ENCODE measurements around the gene CRYBG3. TPM values are rescaled to one million over a fixed set of nuclear protein-coding genes. Genes with fewer than 3 reads are reported as not detected.
"Not testable (repeated sequence)": the region's sequence is repeated elsewhere in the genome, so short reads cannot be mapped to it uniquely, and the experiment has no call there.

The CRYBG3 gene
- total RNA-seq, 1 experiment from 2014 or later, result 5.9 TPM

DNA sequence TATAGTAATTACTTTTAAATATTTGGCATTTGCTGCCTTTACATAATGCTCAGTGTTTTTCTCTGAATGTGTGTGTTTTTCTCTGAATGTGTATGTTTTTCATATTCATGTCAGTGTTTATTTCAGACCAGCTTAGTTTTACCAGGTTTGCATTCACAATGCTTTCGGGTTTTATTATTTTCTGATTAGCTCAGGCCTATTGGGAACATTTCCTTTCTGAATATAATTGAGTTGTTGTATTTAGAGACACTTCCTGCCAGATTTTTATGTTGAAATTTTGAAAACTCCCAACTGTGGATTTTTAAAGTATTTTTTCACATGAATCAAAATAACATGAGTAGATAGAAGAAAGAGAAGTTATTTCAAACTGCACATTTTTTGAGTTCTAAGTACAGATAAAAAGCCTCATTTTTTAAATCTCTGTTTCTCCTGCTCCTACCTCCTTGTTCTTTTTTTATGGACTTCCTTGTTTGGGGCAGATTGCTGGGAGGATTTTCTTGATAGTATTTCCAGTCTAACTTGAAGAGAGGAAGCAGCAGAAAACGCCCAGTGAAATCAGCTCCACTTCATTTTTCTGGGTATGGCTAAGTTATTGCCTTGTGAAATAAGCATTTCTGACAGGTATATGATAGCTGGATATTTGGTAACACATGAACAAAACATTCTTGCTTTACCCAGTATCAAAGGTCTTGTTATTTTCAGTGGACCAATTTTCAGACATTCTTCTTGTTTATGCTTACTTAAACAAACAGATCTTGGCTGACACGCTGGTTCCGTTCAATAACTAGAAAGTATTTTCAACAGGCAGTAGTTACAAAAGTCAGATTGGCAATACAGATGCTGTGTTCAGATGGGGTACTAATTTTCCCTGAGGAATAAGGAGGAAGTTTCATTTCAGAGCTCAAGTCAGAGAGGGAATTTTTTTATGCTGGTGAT, 79.8 kb downstream of the CRYBG3 start:
- no peak overlapping the region for H2BK20ac ChIP-seq (ENCODE audit: low read depth, low read length, poor library complexity, severe bottlenecking)
- no peak overlapping the region for H3K9ac ChIP-seq (ENCODE audit: extremely low read depth, insufficient read length, low read length)
- H3K4ac ChIP-seq (ENCODE audit: low read depth, low read length), result no peak overlapping the region
- no CpG with 5 or more reads among the region's 4 CpGs for WGBS (ENCODE audit: extremely low coverage, insufficient read length, low lambda C conversion rate)
- peaks cover 8 to 10% of the 10 kb centered on the region in 2 experiments for H3K4me1 Mint-ChIP-seq
- no peak overlapping the region for H2BK15ac ChIP-seq (ENCODE audit: low read depth, low read length)
- no peak overlapping the region for H3T11ph ChIP-seq (ENCODE audit: low read length)
- no peak overlapping the region for H3K4me2 ChIP-seq (ENCODE audit: insufficient read depth, insufficient read length, low read length)
- H3K4me1 ChIP-seq (ENCODE audit: insufficient read depth, low read length), result no peaks in the 10 kb centered on the region; the same call in 1 of the 2 replicates
- no peak overlapping the region for H3K18ac ChIP-seq (ENCODE audit: insufficient read length, low read depth, low read length)
- no peaks in the 10 kb centered on the region for H3K9me3 Mint-ChIP-seq
- no peak overlapping the region for H2AFZ ChIP-seq (ENCODE audit: low read length)
- no peak overlapping the region for H3K27ac ChIP-seq (ENCODE audit: insufficient read length, low read depth, low read length)
- no peaks in the 10 kb centered on the region for H4K20me1 ChIP-seq (ENCODE audit: control insufficient read depth, insufficient read depth, insufficient read length)
- DNase-seq, result no peak
- H2BK120ac ChIP-seq (ENCODE audit: low read depth, low read length, poor library complexity, severe bottlenecking), result no peak overlapping the region
- no peak overlapping the region for H2BK12ac ChIP-seq (ENCODE audit: insufficient read length, low read depth, low read length)
- H4K5ac ChIP-seq (ENCODE audit: insufficient read length, low read depth, low read length), result no peak overlapping the region
- no peaks in the 10 kb centered on the region for H3K23me2 ChIP-seq (ENCODE audit: insufficient read length, low read depth, low read length, poor library complexity, severe bottlenecking)
- peaks cover 0 to 4% (median 0%) of the 10 kb centered on the region in 3 experiments; a peak in 2 of 7 replicates for H3K36me3 Mint-ChIP-seq (ENCODE audit: insufficient read depth in 1 of 3, low read depth in 3 of 3)
- H3K27me3 ChIP-seq (ENCODE audit: insufficient read depth, low read length), result no peaks in the 10 kb centered on the region
- H2AK5ac ChIP-seq (ENCODE audit: insufficient read length, low read length), result no peak overlapping the region
- TF ChIP-seq, protein P1, sequence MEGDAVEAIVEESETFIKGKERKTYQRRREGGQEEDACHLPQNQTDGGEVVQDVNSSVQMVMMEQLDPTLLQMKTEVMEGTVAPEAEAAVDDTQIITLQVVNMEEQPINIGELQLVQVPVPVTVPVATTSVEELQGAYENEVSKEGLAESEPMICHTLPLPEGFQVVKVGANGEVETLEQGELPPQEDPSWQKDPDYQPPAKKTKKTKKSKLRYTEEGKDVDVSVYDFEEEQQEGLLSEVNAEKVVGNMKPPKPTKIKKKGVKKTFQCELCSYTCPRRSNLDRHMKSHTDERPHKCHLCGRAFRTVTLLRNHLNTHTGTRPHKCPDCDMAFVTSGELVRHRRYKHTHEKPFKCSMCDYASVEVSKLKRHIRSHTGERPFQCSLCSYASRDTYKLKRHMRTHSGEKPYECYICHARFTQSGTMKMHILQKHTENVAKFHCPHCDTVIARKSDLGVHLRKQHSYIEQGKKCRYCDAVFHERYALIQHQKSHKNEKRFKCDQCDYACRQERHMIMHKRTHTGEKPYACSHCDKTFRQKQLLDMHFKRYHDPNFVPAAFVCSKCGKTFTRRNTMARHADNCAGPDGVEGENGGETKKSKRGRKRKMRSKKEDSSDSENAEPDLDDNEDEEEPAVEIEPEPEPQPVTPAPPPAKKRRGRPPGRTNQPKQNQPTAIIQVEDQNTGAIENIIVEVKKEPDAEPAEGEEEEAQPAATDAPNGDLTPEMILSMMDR (conservative IDR thresholded peaks at IDR 0.05), result no peak
- no peak overlapping the region for H3K4me3 Mint-ChIP-seq
- no peak overlapping the region for H3K56ac ChIP-seq (ENCODE audit: insufficient read length, low read depth, low read length)
- no peak overlapping the region; a peak in 3 of 7 replicates for H3K27ac Mint-ChIP-seq
- H3K23ac ChIP-seq (ENCODE audit: insufficient read length, low read depth, low read length), result no peak overlapping the region
- no peaks in the 10 kb centered on the region for H3K9me3 ChIP-seq (ENCODE audit: control insufficient read depth, low read depth, low read length)
- no peaks in the 10 kb centered on the region for H3K79me2 ChIP-seq (ENCODE audit: insufficient read depth, low read length)
- H2BK5ac ChIP-seq (ENCODE audit: insufficient read length, low read length), result no peak overlapping the region
- no peak overlapping the region for H4K8ac ChIP-seq (replicated peaks; ENCODE audit: insufficient read length, low read depth, low read length)
- no peak overlapping the region for H4K91ac ChIP-seq (ENCODE audit: insufficient read length, low read depth, low read length)
- no peaks in the 10 kb centered on the region for H3K27me3 Mint-ChIP-seq (ENCODE audit: low read depth)
- no peaks in the 10 kb centered on the region for H3K79me1 ChIP-seq (ENCODE audit: insufficient read depth, low read depth, low read length, poor library complexity, severe bottlenecking)
- no peak overlapping the region for H3K14ac ChIP-seq (ENCODE audit: insufficient read depth, low read length)

DNA sequence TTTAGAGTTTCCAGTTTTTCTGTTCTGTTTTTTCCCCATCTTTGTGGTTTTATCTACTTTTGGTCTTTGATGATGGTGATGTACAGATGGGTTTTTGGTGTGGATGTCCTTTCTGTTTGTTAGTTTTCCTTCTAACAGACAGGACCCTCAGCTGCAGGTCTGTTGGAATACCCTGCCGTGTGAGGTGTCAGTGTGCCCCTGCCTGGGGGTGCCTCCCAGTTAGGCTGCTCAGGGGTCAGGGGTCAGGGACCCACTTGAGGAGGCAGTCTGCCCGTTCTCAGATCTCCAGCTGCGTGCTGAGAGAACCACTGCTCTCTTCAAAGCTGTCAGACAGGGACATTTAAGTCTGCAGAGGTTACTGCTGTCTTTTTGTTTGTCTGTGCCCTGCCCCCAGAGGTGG, 88.0 kb downstream of the CRYBG3 start:
- H3K9ac ChIP-seq (ENCODE audit: extremely low read depth, insufficient read length, low read length); DNase-seq; H4K91ac ChIP-seq (ENCODE audit: insufficient read length, low read depth, low read length); H4K8ac ChIP-seq (replicated peaks; ENCODE audit: insufficient read length, low read depth, low read length); H4K5ac ChIP-seq (ENCODE audit: insufficient read length, low read depth, low read length); H2BK15ac ChIP-seq (ENCODE audit: low read depth, low read length); H3K9me3 ChIP-seq (ENCODE audit: control insufficient read depth, low read depth, low read length); H3K27ac Mint-ChIP-seq; H3T11ph ChIP-seq (ENCODE audit: low read length); H3K27ac ChIP-seq (ENCODE audit: insufficient read length, low read depth, low read length); H3K79me2 ChIP-seq (ENCODE audit: insufficient read depth, low read length); H3K4ac ChIP-seq (ENCODE audit: low read depth, low read length); H3K18ac ChIP-seq (ENCODE audit: insufficient read length, low read depth, low read length); H2AK5ac ChIP-seq (ENCODE audit: insufficient read length, low read length); H3K23me2 ChIP-seq (ENCODE audit: insufficient read length, low read depth, low read length, poor library complexity, severe bottlenecking); H3K4me1 ChIP-seq (ENCODE audit: insufficient read depth, low read length); H2BK120ac ChIP-seq (ENCODE audit: low read depth, low read length, poor library complexity, severe bottlenecking); H2BK20ac ChIP-seq (ENCODE audit: low read depth, low read length, poor library complexity, severe bottlenecking); H3K14ac ChIP-seq (ENCODE audit: insufficient read depth, low read length); H2BK12ac ChIP-seq (ENCODE audit: insufficient read length, low read depth, low read length); H3K23ac ChIP-seq (ENCODE audit: insufficient read length, low read depth, low read length); H3K79me1 ChIP-seq (ENCODE audit: insufficient read depth, low read depth, low read length, poor library complexity, severe bottlenecking); H3K27me3 Mint-ChIP-seq (ENCODE audit: low read depth); H2BK5ac ChIP-seq (ENCODE audit: insufficient read length, low read length); H3K4me2 ChIP-seq (ENCODE audit: insufficient read depth, insufficient read length, low read length); H4K20me1 ChIP-seq (ENCODE audit: control insufficient read depth, insufficient read depth, insufficient read length); H2AFZ ChIP-seq (ENCODE audit: low read length); H3K36me3 Mint-ChIP-seq (ENCODE audit: insufficient read depth in 1 of 3, low read depth in 3 of 3); H3K56ac ChIP-seq (ENCODE audit: insufficient read length, low read depth, low read length); H3K4me3 Mint-ChIP-seq; H3K9me3 Mint-ChIP-seq; H3K27me3 ChIP-seq (ENCODE audit: insufficient read depth, low read length): not testable (repeated sequence)
- WGBS (ENCODE audit: extremely low coverage, insufficient read length, low lambda C conversion rate), result no CpG with 5 or more reads among the region's 3 CpGs
- peaks cover 12 to 13% of the 10 kb centered on the region in 2 experiments for H3K4me1 Mint-ChIP-seq

Measured in H9 (cell line).